ENCODE data around the gene CERS6.

GRCh38 chr2:168685600-168686451 lies 229.8 kb downstream of the CERS6 start:
- TF ChIP-seq CTCF (IDR thresholded peaks at IDR 0.05) (no peak), ZFX (IDR thresholded peaks at IDR 0.05; ENCODE audit: borderline replicate concordance) (no peak)

Measured in 22Rv1 (cell line).